Measurements from ENCODE around the gene HOXA4. TPM values are rescaled to one million over a fixed set of nuclear protein-coding genes. Genes with fewer than 3 reads are reported as not detected.

Gene HOXA4
- total RNA-seq, 1 experiment from 2014 or later: not detected

DNA sequence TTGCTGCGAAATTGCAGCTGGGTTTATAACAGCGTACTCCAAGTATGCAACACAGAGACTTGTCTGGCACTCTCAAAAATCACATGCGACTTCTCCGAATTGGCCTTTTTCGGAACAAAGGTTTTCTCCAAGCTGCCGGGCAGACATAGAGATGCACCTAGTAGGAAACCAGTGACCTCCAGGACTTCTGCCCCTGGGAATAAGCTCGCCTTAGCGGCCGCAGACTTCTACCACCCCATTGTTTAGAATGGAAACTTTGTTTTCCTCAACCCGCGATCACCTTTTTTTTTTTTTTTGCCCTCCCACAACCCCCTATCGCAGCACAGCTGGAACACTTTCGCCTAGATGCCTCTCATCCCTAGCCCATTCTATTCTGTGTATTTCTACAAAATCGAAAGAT, 48.5 kb upstream of the HOXA4 start (continued):
- TF ChIP-seq, protein P1, sequence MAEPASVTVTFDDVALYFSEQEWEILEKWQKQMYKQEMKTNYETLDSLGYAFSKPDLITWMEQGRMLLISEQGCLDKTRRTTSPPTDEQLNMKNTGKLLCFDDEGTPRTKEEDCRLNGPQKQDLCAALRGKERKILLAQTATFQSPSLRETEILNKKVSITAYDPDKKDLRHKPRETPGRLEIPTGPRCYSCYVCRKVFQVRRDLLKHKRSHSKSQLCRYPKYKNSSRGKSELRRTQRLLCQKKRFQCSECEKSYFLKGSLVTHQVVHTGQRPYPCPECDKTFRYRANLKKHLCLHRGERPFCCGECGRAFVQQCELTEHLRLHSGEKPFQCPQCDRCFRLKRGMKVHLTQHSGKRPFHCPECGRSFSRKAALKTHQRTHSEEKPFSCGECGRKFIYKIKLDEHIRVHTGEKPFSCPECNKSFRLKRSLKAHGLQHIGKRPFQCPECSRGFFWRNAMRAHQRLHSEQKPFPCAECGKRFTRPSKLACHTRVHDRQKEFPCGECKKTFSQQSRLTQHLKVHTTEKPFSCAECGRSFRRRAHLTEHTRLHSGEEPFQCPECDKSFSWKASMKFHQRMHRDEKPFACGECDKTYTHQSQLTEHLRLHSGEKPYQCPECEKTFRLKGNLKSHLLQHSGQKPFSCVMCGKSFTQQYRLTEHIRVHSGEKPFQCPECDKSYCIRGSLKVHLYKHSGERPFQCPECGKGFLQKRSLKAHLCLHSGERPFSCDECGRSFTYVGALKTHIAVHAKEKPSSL (CRISPR knock-in tag; conservative IDR thresholded peaks at IDR 0.05): no peak
- TF ChIP-seq HMGA2 (CRISPR knock-in tag; IDR thresholded peaks at IDR 0.05) (no peak), GRHL2 (CRISPR knock-in tag; IDR thresholded peaks at IDR 0.05; ENCODE audit: insufficient replicate concordance, severe bottlenecking) (no peak), ELF4 (CRISPR knock-in tag; IDR thresholded peaks at IDR 0.05; ENCODE audit: low read depth) (no peak), ZNF396 (CRISPR knock-in tag; IDR thresholded peaks at IDR 0.05; ENCODE audit: borderline replicate concordance) (no peak), SOX15 (CRISPR knock-in tag; IDR thresholded peaks at IDR 0.05) (no peak)
- TF ChIP-seq, protein P2, sequence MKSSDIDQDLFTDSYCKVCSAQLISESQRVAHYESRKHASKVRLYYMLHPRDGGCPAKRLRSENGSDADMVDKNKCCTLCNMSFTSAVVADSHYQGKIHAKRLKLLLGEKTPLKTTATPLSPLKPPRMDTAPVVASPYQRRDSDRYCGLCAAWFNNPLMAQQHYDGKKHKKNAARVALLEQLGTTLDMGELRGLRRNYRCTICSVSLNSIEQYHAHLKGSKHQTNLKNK (CRISPR knock-in tag; IDR thresholded peaks at IDR 0.05): no peak
- TF ChIP-seq, protein P3, sequence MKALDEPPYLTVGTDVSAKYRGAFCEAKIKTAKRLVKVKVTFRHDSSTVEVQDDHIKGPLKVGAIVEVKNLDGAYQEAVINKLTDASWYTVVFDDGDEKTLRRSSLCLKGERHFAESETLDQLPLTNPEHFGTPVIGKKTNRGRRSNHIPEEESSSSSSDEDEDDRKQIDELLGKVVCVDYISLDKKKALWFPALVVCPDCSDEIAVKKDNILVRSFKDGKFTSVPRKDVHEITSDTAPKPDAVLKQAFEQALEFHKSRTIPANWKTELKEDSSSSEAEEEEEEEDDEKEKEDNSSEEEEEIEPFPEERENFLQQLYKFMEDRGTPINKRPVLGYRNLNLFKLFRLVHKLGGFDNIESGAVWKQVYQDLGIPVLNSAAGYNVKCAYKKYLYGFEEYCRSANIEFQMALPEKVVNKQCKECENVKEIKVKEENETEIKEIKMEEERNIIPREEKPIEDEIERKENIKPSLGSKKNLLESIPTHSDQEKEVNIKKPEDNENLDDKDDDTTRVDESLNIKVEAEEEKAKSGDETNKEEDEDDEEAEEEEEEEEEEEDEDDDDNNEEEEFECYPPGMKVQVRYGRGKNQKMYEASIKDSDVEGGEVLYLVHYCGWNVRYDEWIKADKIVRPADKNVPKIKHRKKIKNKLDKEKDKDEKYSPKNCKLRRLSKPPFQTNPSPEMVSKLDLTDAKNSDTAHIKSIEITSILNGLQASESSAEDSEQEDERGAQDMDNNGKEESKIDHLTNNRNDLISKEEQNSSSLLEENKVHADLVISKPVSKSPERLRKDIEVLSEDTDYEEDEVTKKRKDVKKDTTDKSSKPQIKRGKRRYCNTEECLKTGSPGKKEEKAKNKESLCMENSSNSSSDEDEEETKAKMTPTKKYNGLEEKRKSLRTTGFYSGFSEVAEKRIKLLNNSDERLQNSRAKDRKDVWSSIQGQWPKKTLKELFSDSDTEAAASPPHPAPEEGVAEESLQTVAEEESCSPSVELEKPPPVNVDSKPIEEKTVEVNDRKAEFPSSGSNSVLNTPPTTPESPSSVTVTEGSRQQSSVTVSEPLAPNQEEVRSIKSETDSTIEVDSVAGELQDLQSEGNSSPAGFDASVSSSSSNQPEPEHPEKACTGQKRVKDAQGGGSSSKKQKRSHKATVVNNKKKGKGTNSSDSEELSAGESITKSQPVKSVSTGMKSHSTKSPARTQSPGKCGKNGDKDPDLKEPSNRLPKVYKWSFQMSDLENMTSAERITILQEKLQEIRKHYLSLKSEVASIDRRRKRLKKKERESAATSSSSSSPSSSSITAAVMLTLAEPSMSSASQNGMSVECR (CRISPR knock-in tag; IDR thresholded peaks at IDR 0.05; ENCODE audit: borderline replicate concordance): no peak

DNA sequence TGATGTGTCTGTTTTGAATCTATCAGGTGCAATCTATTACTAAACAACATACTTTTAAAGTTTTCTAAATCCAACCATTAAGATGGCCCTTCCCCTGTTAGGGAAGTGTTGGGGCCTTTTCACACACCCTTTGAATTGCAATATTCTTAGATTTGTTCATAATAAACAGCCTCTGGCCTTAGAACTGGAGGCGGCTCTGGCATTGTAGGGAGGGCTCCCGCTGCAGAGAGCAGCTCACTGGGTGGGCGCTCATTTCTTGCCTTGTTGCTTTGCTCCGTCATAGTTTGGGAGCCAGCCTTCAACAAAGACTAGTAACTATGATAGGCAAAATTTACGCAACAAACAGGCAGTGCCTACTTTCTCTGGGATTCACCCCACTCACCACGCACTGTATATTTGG, 47.8 kb upstream of the HOXA4 start:
- POLR2A ChIA-PET: no interaction called here
- TF ChIP-seq KAT7 (CRISPR knock-in tag; IDR thresholded peaks at IDR 0.05; ENCODE audit: borderline replicate concordance) (no peak), JAZF1 (CRISPR knock-in tag; IDR thresholded peaks at IDR 0.05) (no peak), ZNF232 (CRISPR knock-in tag; IDR thresholded peaks at IDR 0.05) (no peak), OVOL2 (CRISPR knock-in tag; IDR thresholded peaks at IDR 0.05; ENCODE audit: borderline replicate concordance) (no peak), CREM (CRISPR knock-in tag; IDR thresholded peaks at IDR 0.05) (no peak), ZNF396 (CRISPR knock-in tag; IDR thresholded peaks at IDR 0.05; ENCODE audit: borderline replicate concordance) (no peak), JUN (CRISPR knock-in tag; IDR thresholded peaks at IDR 0.05) (no peak), ZNF263 (CRISPR knock-in tag; IDR thresholded peaks at IDR 0.05; ENCODE audit: low read depth) (no peak), MYBL2 (CRISPR knock-in tag; IDR thresholded peaks at IDR 0.05) (no peak), ELF4 (CRISPR knock-in tag; IDR thresholded peaks at IDR 0.05; ENCODE audit: low read depth) (no peak), NFATC4 (CRISPR knock-in tag; IDR thresholded peaks at IDR 0.05) (no peak), ZNF671 (CRISPR knock-in tag; IDR thresholded peaks at IDR 0.05) (no peak), ZNF416 (CRISPR knock-in tag; IDR thresholded peaks at IDR 0.05) (no peak)
- TF ChIP-seq, protein P4, sequence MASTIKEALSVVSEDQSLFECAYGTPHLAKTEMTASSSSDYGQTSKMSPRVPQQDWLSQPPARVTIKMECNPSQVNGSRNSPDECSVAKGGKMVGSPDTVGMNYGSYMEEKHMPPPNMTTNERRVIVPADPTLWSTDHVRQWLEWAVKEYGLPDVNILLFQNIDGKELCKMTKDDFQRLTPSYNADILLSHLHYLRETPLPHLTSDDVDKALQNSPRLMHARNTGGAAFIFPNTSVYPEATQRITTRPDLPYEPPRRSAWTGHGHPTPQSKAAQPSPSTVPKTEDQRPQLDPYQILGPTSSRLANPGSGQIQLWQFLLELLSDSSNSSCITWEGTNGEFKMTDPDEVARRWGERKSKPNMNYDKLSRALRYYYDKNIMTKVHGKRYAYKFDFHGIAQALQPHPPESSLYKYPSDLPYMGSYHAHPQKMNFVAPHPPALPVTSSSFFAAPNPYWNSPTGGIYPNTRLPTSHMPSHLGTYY (CRISPR knock-in tag; IDR thresholded peaks at IDR 0.05): no peak
- TF ChIP-seq, protein P5, sequence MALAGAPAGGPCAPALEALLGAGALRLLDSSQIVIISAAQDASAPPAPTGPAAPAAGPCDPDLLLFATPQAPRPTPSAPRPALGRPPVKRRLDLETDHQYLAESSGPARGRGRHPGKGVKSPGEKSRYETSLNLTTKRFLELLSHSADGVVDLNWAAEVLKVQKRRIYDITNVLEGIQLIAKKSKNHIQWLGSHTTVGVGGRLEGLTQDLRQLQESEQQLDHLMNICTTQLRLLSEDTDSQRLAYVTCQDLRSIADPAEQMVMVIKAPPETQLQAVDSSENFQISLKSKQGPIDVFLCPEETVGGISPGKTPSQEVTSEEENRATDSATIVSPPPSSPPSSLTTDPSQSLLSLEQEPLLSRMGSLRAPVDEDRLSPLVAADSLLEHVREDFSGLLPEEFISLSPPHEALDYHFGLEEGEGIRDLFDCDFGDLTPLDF (CRISPR knock-in tag; IDR thresholded peaks at IDR 0.05): no peak
- TF ChIP-seq, protein P6, sequence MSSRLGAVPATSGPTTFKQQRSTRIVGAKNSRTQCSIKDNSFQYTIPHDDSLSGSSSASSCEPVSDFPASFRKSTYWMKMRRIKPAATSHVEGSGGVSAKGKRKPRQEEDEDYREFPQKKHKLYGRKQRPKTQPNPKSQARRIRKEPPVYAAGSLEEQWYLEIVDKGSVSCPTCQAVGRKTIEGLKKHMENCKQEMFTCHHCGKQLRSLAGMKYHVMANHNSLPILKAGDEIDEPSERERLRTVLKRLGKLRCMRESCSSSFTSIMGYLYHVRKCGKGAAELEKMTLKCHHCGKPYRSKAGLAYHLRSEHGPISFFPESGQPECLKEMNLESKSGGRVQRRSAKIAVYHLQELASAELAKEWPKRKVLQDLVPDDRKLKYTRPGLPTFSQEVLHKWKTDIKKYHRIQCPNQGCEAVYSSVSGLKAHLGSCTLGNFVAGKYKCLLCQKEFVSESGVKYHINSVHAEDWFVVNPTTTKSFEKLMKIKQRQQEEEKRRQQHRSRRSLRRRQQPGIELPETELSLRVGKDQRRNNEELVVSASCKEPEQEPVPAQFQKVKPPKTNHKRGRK (CRISPR knock-in tag; IDR thresholded peaks at IDR 0.05; ENCODE audit: borderline replicate concordance): no peak
- TF ChIP-seq, protein P7, sequence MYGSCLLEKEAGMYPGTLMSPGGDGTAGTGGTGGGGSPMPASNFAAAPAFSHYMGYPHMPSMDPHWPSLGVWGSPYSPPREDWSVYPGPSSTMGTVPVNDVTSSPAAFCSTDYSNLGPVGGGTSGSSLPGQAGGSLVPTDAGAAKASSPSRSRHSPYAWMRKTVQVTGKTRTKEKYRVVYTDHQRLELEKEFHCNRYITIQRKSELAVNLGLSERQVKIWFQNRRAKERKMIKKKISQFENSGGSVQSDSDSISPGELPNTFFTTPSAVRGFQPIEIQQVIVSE (CRISPR knock-in tag; IDR thresholded peaks at IDR 0.05; ENCODE audit: borderline replicate concordance): no peak; the same call in 1 of the 2 replicates
- TF ChIP-seq, protein P8, sequence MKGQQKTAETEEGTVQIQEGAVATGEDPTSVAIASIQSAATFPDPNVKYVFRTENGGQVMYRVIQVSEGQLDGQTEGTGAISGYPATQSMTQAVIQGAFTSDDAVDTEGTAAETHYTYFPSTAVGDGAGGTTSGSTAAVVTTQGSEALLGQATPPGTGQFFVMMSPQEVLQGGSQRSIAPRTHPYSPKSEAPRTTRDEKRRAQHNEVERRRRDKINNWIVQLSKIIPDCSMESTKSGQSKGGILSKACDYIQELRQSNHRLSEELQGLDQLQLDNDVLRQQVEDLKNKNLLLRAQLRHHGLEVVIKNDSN (CRISPR knock-in tag; IDR thresholded peaks at IDR 0.05): no peak
- no peak for ATAC-seq
- Mint-ChIP-seq H3K27ac (no peak overlapping the region), H3K9me3 (no peaks in the 10 kb centered on the region), H3K4me3 (no peak overlapping the region), H3K36me3 (no peaks in the 10 kb centered on the region), H3K4me1 (peaks cover 22% of the 10 kb centered on the region), H3K27me3 (ENCODE audit: low read depth) (peaks cover 99% of the 10 kb centered on the region)
- CTCF ChIA-PET: interaction anchor here (1.3 to 2.5 kb wide), 9 partner anchors 11 to 409 kb away, joined by 3 to 34 read pairs (median 19); partner anchors contain the start of genes HOXA13 and HOXA9
- no peak for DNase-seq (ENCODE audit: low spot score)

Data from WTC11 (cell line).